ENCODE data around the gene PHF5A.

GRCh38 chr22:41517172-41518047 is 48.9 kb upstream of the PHF5A start:
- TF ChIP-seq CTCF (IDR thresholded peaks at IDR 0.05): peak; percentile 54 to 93 (median 90)
- TF ChIP-seq POLR2A (IDR thresholded peaks at IDR 0.05): no peak
